DND-41 (cell line): Measurements from ENCODE around the gene NEAT1.

Experiments used
- EZH2 ChIP-seq: IDR thresholded peaks from 3 replicates; pipeline ENCODE4 v1.6.1; 2012; ENCODE audit warnings: borderline replicate concordance, low read depth, mild to moderate bottlenecking, moderate library complexity, low read length, inconsistent platforms; ENCODE audit not compliant: severe bottlenecking
- TF ChIP-seq, protein P1 (sequence below): IDR thresholded peaks from 2 replicates; pipeline ENCODE4 v1.5.1; 2012; ENCODE audit warnings: borderline replicate concordance, low read length, moderate library complexity, mild to moderate bottlenecking; ENCODE audit not compliant: poor library complexity, severe bottlenecking; ENCODE audit errors: extremely low read depth

DNA sequence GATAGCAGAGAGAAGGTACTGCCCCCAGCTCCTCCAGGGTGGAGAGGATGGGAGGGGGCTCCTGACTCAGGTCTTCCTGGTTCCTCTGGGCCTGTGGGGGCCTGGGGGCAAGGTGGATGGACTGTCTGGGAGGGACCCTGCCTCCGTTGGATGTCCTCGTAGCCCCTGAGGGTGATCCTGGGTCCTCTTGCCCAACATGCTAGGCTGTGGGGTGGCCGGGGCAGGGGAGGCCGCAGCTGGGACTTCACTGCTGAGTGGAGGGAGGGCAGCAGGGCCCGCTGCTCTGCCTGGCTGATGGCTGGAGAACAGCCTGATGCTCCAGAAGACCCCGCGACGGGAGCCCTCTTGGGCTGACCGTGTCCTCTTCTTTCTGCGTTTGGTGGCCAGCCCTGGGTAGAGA lies 22.8 kb upstream of the NEAT1 start:
- TF ChIP-seq, protein P1, sequence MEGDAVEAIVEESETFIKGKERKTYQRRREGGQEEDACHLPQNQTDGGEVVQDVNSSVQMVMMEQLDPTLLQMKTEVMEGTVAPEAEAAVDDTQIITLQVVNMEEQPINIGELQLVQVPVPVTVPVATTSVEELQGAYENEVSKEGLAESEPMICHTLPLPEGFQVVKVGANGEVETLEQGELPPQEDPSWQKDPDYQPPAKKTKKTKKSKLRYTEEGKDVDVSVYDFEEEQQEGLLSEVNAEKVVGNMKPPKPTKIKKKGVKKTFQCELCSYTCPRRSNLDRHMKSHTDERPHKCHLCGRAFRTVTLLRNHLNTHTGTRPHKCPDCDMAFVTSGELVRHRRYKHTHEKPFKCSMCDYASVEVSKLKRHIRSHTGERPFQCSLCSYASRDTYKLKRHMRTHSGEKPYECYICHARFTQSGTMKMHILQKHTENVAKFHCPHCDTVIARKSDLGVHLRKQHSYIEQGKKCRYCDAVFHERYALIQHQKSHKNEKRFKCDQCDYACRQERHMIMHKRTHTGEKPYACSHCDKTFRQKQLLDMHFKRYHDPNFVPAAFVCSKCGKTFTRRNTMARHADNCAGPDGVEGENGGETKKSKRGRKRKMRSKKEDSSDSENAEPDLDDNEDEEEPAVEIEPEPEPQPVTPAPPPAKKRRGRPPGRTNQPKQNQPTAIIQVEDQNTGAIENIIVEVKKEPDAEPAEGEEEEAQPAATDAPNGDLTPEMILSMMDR, result no peak
- TF ChIP-seq EZH2, result no peak
